Smooth muscle cell (in vitro differentiated cells): ENCODE results near the gene SIAH3. TPM values are rescaled to one million over a fixed set of nuclear protein-coding genes. Genes with fewer than 3 reads are reported as not detected.
A peak's percentile ranks its signal among the peaks of the same experiment; 100 is the strongest.

Experiments used
- DNase-seq: peaks from one replicate; lab custom pipeline; 2025; ENCODE audit not compliant: unreplicated experiment; lab: John Stamatoyannopoulos, UW
- H2AFZ ChIP-seq: fragments of 200-600 bp; sonication (generic); 2 replicates; pipeline ENCODE4 v1.6.0; 2016; ENCODE audit warnings: antibody characterized with exemption, low read depth, mild to moderate bottlenecking
- H3F3A ChIP-seq: fragments of 200-600 bp; sonication (generic); 2 replicates; pipeline ENCODE4 v1.6.0; 2017; ENCODE audit warnings: antibody characterized with exemption, low read depth
- H3K27ac ChIP-seq: fragments of 200-600 bp; sonication (generic); 2 replicates; pipeline ENCODE4 v1.5.1; 2016; ENCODE audit warnings: low read depth, mild to moderate bottlenecking
- H3K27me3 ChIP-seq: fragments of 200-600 bp; sonication (generic); 2 replicates; pipeline ENCODE4 v1.6.1; 2016; ENCODE audit warnings: low read depth, mild to moderate bottlenecking
- H3K36me3 ChIP-seq: fragments of 200-600 bp; sonication (generic); 2 replicates; pipeline ENCODE4 v1.5.1; 2016; ENCODE audit warnings: low read depth
- H3K4me1 ChIP-seq: fragments of 200-600 bp; sonication (generic); 2 replicates; pipeline ENCODE4 v1.5.1; 2016; ENCODE audit warnings: low read depth
- H3K4me2 ChIP-seq: fragments of 200-600 bp; sonication (generic); 2 replicates; pipeline ENCODE4 v1.6.0; 2016; ENCODE audit warnings: mild to moderate bottlenecking
- H3K4me3 ChIP-seq: fragments of 200-600 bp; sonication (generic); 2 replicates; pipeline ENCODE4 v1.5.1; 2016; ENCODE audit warnings: mild to moderate bottlenecking
- H3K79me2 ChIP-seq: fragments of 200-600 bp; sonication (generic); 2 replicates; pipeline ENCODE4 v1.6.0; 2016; ENCODE audit warnings: low read depth, mild to moderate bottlenecking
- H3K9ac ChIP-seq: fragments of 200-600 bp; sonication (generic); 2 replicates; pipeline ENCODE4 v1.6.0; 2016; ENCODE audit warnings: low read depth
- H3K9me3 ChIP-seq: fragments of 200-600 bp; sonication (generic); replicated peaks from 2 replicates; pipeline ENCODE4 v1.5.1; 2016; ENCODE audit warnings: low read depth
- H4K20me1 ChIP-seq: fragments of 200-600 bp; sonication (generic); 2 replicates; pipeline ENCODE4 v1.6.0; 2016; ENCODE audit warnings: low read depth
- CTCF ChIP-seq: fragments of 200-600 bp; sonication (generic); IDR thresholded peaks from 2 replicates; pipeline ENCODE4 v1.5.1; 2017; ENCODE audit warnings: borderline replicate concordance, mild to moderate bottlenecking, antibody characterized with exemption; ENCODE audit not compliant: insufficient read depth, poor library complexity, severe bottlenecking
- WGBS: methylation state at CpG from one replicate; pipeline ENCODE4 v1.1.7; 2016; ENCODE audit warnings: low lambda C conversion rate; 5-methylcytosine and 5-hydroxymethylcytosine counted together
- polyA plus RNA-seq: library from polyadenylated mRNA; unstranded; fragments of >200 nt; fragmentation: Nextera tagmentation; extraction: Ambion mirVana; gene quantifications from 2 replicates; pipeline ENCODE4 v1.2.1, GENCODE V29; 2016
- total RNA-seq: library from RNA; depleted of rRNA; stranded (reverse); fragments of >200 nt; gene quantifications from 2 replicates; pipeline ENCODE4 v1.2.3, GENCODE V29; 2014

Gene SIAH3
- total and polyA plus RNA-seq, 2 experiments from 2014 or later, result not detected

DNA sequence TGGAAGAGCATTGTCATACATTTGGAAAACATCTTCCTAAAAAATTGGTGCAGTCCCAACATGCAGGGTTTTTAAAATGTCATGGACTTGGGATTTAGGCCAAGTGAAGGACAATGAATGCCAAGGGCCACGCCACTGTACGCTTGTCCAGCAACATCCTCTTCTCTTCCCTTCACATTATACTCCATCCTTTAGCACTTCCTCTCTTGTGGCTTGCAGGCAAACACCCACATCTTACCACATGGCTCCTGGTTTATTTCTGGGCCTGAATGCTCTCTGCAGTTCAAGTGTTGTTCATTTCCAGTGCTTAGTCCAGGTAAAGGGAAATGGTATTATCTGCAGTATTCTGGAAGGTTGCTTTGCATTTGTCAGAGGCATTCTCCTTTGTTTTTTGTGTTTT is 104.5 kb downstream of the SIAH3 start:
- WGBS, result 68% methylated on average over 2 of the region's 2 CpGs

GRCh38 chr13:45744979-45745378 is 106.6 kb downstream of the SIAH3 start:
- H3K9ac ChIP-seq, result no peak overlapping the region
- peaks cover 81% of the 10 kb centered on the region for H3K27me3 ChIP-seq
- H4K20me1 ChIP-seq, result no peaks in the 10 kb centered on the region
- no peak overlapping the region for H2AFZ ChIP-seq
- H3K9me3 ChIP-seq, result no peaks in the 10 kb centered on the region
- no peak for DNase-seq
- H3K27ac ChIP-seq, result no peak overlapping the region
- H3K79me2 ChIP-seq, result no peaks in the 10 kb centered on the region
- H3K4me2 ChIP-seq, result no peak overlapping the region
- H3K4me1 ChIP-seq, result peaks cover 8% of the 10 kb centered on the region
- H3F3A ChIP-seq, result peaks cover 10% of the 10 kb centered on the region
- 90% methylated on average over 3 of the region's 3 CpGs for WGBS
- no peak for TF ChIP-seq CTCF
- H3K36me3 ChIP-seq, result no peaks in the 10 kb centered on the region
- H3K4me3 ChIP-seq, result no peak overlapping the region

More for the DNA sequence above, 104.5 kb downstream of the SIAH3 start:
- no peak overlapping the region for H3K9ac ChIP-seq
- no peak overlapping the region for H3K4me2 ChIP-seq
- no peak for DNase-seq
- no peak for TF ChIP-seq CTCF
- H3K27me3 ChIP-seq, result peaks cover 81% of the 10 kb centered on the region
- no peak overlapping the region for H3K4me3 ChIP-seq
- H3K27ac ChIP-seq, result no peak overlapping the region
- H3K36me3 ChIP-seq, result no peaks in the 10 kb centered on the region
- peaks cover 10% of the 10 kb centered on the region for H3F3A ChIP-seq
- no peaks in the 10 kb centered on the region for H4K20me1 ChIP-seq
- no peaks in the 10 kb centered on the region for H3K79me2 ChIP-seq
- no peaks in the 10 kb centered on the region for H3K9me3 ChIP-seq
- no peak overlapping the region for H2AFZ ChIP-seq
- peaks cover 8% of the 10 kb centered on the region for H3K4me1 ChIP-seq

GRCh38 chr13:45742985-45743384 is 108.6 kb downstream of the SIAH3 start:
- Histone ChIP-seq H3K4me3 (no peak overlapping the region), H3F3A (no peaks in the 10 kb centered on the region), H3K4me1 (no peaks in the 10 kb centered on the region), H3K27me3 (peaks cover 91% of the 10 kb centered on the region), H3K9ac (no peak overlapping the region), H2AFZ (no peak overlapping the region), H3K79me2 (no peaks in the 10 kb centered on the region), H3K9me3 (no peaks in the 10 kb centered on the region), H3K4me2 (no peak overlapping the region), H3K36me3 (no peaks in the 10 kb centered on the region), H3K27ac (no peak overlapping the region), H4K20me1 (no peaks in the 10 kb centered on the region)
- no peak for DNase-seq
- 93% methylated on average over 5 of the region's 5 CpGs for WGBS
- TF ChIP-seq CTCF, result no peak

- H3K79me2 ChIP-seq, result no peaks in the 10 kb centered on the region
- no peak overlapping the region for H3K4me2 ChIP-seq
- peaks cover 93% of the 10 kb centered on the region for H3K27me3 ChIP-seq
- no peaks in the 10 kb centered on the region for H3K9me3 ChIP-seq
- DNase-seq, result no peak
- no peaks in the 10 kb centered on the region for H3K36me3 ChIP-seq
- H4K20me1 ChIP-seq, result no peaks in the 10 kb centered on the region
- no peak overlapping the region for H2AFZ ChIP-seq
- H3F3A ChIP-seq, result no peaks in the 10 kb centered on the region
- no peak overlapping the region for H3K4me3 ChIP-seq
- H3K27ac ChIP-seq, result no peak overlapping the region
- no peak overlapping the region for H3K9ac ChIP-seq
- WGBS, result 39% methylated on average over 2 of the region's 2 CpGs
- TF ChIP-seq CTCF, result peak; percentile 20
- H3K4me1 ChIP-seq, result no peaks in the 10 kb centered on the region
Measured at GRCh38 chr13:45737571-45738017, 114.0 kb downstream of the SIAH3 start.
